Measurements from ENCODE around the gene BICRA. TPM values are rescaled to one million over a fixed set of nuclear protein-coding genes. Genes with fewer than 3 reads are reported as not detected.

The BICRA gene
- total RNA-seq, 1 experiment from 2014 or later: 13.1 TPM

- peaks cover 2% of the 10 kb centered on the region for H3K4me1 Mint-ChIP-seq (ENCODE audit: insufficient read depth, unreplicated experiment)
- no TSS peak for BruUV-seq (replicated peaks)
- H3K27me3 Mint-ChIP-seq (ENCODE audit: insufficient read depth, unreplicated experiment): no peaks in the 10 kb centered on the region
- H3K9me3 Mint-ChIP-seq (ENCODE audit: unreplicated experiment): no peaks in the 10 kb centered on the region
- H3K36me3 Mint-ChIP-seq (ENCODE audit: insufficient read depth, unreplicated experiment): peaks cover 42% of the 10 kb centered on the region
- no peak overlapping the region for H3K27ac Mint-ChIP-seq (ENCODE audit: low read depth, unreplicated experiment)
- TF ChIP-seq CTCF (IDR thresholded peaks at IDR 0.05; ENCODE audit: unreplicated experiment): no peak
- no peak for DNase-seq (ENCODE audit: unreplicated experiment)
- CTCF ChIA-PET: interaction anchor here (0.7 kb wide), 1 partner anchor 168 kb away, joined by 3 read pairs; no protein-coding TSS in a partner anchor
- intact Hi-C loops (cut with micrococcal nuclease): no loop called here
- no peak overlapping the region for H3K4me3 Mint-ChIP-seq (ENCODE audit: unreplicated experiment)
- POLR2A ChIA-PET: no interaction called here
Observed at GRCh38 chr19:47675271-47675670, 66.3 kb downstream of the BICRA start.

- no TSS peak for BruUV-seq (replicated peaks)
- H3K9me3 Mint-ChIP-seq (ENCODE audit: unreplicated experiment): no peaks in the 10 kb centered on the region
- H3K27me3 Mint-ChIP-seq (ENCODE audit: insufficient read depth, unreplicated experiment): no peaks in the 10 kb centered on the region
- no peak overlapping the region for H3K4me3 Mint-ChIP-seq (ENCODE audit: unreplicated experiment)
- no peak overlapping the region for H3K27ac Mint-ChIP-seq (ENCODE audit: low read depth, unreplicated experiment)
- ChIA-PET CTCF (interaction anchor here (0.5 to 0.7 kb wide), 2 partner anchors 64 to 169 kb away, joined by 3 to 6 read pairs; no protein-coding TSS in a partner anchor), POLR2A (interaction anchor here (1.1 to 1.6 kb wide), 2 partner anchors 9 to 10 kb away, joined by 4 read pairs; no protein-coding TSS in a partner anchor)
- DNase-seq (ENCODE audit: unreplicated experiment): no peak
- intact Hi-C loops (cut with micrococcal nuclease): no loop called here
- peaks cover 37% of the 10 kb centered on the region for H3K36me3 Mint-ChIP-seq (ENCODE audit: insufficient read depth, unreplicated experiment)
- H3K4me1 Mint-ChIP-seq (ENCODE audit: insufficient read depth, unreplicated experiment): no peaks in the 10 kb centered on the region
- no peak for TF ChIP-seq CTCF (IDR thresholded peaks at IDR 0.05; ENCODE audit: unreplicated experiment)
Observed at GRCh38 chr19:47675859-47676258, 66.9 kb downstream of the BICRA start.

- Mint-ChIP-seq H3K27ac (ENCODE audit: low read depth, unreplicated experiment) (no peak overlapping the region), H3K9me3 (ENCODE audit: unreplicated experiment) (no peaks in the 10 kb centered on the region)
Observed at GRCh38 chr19:47676811-47677210, 67.9 kb downstream of the BICRA start.

More at GRCh38 chr19:47676811-47677210, 67.9 kb downstream of the BICRA start:
- intact Hi-C loops (cut with micrococcal nuclease): no loop called here
- DNase-seq (ENCODE audit: unreplicated experiment): no peak
- Mint-ChIP-seq H3K36me3 (ENCODE audit: insufficient read depth, unreplicated experiment) (peaks cover 35% of the 10 kb centered on the region), H3K4me3 (ENCODE audit: unreplicated experiment) (no peak overlapping the region), H3K4me1 (ENCODE audit: insufficient read depth, unreplicated experiment) (no peaks in the 10 kb centered on the region), H3K27me3 (ENCODE audit: insufficient read depth, unreplicated experiment) (no peaks in the 10 kb centered on the region)
- TF ChIP-seq CTCF (IDR thresholded peaks at IDR 0.05; ENCODE audit: unreplicated experiment): no peak
- CTCF ChIA-PET: interaction anchor here (0.5 to 1.1 kb wide), 2 partner anchors 9 to 324 kb away, joined by 3 to 6 read pairs; no protein-coding TSS in a partner anchor
- BruUV-seq (replicated peaks): no TSS peak
- POLR2A ChIA-PET: interaction anchor here (1.1 to 1.6 kb wide), 2 partner anchors 9 to 10 kb away, joined by 4 read pairs; no protein-coding TSS in a partner anchor

Measured in MCF 10A (cell line).